GM21390 (cell line): Measurements from ENCODE around the gene BRIX1.
"Not testable (repeated sequence)": the region's sequence is repeated elsewhere in the genome, so short reads cannot be mapped to it uniquely, and the experiment has no call there.

ENCODE experiments used
- ATAC-seq: cut with Tn5 transposase; IDR thresholded peaks from one replicate; pipeline ENCODE4 v1.9.1; 2021; ENCODE audit not compliant: unreplicated experiment

The BRIX1 gene

GRCh38 chr5:34913072-34913471, 2.4 kb upstream of the BRIX1 start:
- no peak for ATAC-seq

- ATAC-seq, result peak; percentile 9
Observed at GRCh38 chr5:34914671-34915138, 806 bp upstream of the BRIX1 start.

- peak; percentile 10 for ATAC-seq
Observed at GRCh38 chr5:34915856-34916192, 313 bp downstream of the BRIX1 start.

GRCh38 chr5:34916518-34916917, 1.0 kb downstream of the BRIX1 start:
- ATAC-seq, result no peak

GRCh38 chr5:34918025-34918424, 2.5 kb downstream of the BRIX1 start:
- ATAC-seq, result no peak

GRCh38 chr5:34919077-34919476, 3.6 kb downstream of the BRIX1 start:
- ATAC-seq, result no peak

GRCh38 chr5:34923256-34923655, 7.7 kb downstream of the BRIX1 start:
- not testable (repeated sequence) for ATAC-seq

- peak; percentile 42 for ATAC-seq
Observed at GRCh38 chr5:34923694-34924461, 8.4 kb downstream of the BRIX1 start.

- ATAC-seq, result no peak
Observed at GRCh38 chr5:34924462-34924765, 8.9 kb downstream of the BRIX1 start.

- no peak for ATAC-seq
Observed at GRCh38 chr5:34926318-34926888, 10.9 kb downstream of the BRIX1 start.

- ATAC-seq, result no peak
Observed at GRCh38 chr5:34927785-34928184, 12.3 kb downstream of the BRIX1 start.

GRCh38 chr5:34928267-34928666, 12.8 kb downstream of the BRIX1 start:
- ATAC-seq, result no peak

- peak; percentile 84 for ATAC-seq
Observed at GRCh38 chr5:34929134-34929719, 13.7 kb downstream of the BRIX1 start, which contains the start of gene DNAJC21. DNAJC21 (plus strand) TSS chr5:34929559; CDS start chr5:34929820, 261 bp downstream.

GRCh38 chr5:34929720-34930461, 14.4 kb downstream of the BRIX1 start:
- peak; percentile 73 for ATAC-seq

GRCh38 chr5:34930462-34930844, 14.9 kb downstream of the BRIX1 start:
- ATAC-seq, result no peak

- no peak for ATAC-seq
Observed at GRCh38 chr5:34930870-34931269, 15.4 kb downstream of the BRIX1 start.

GRCh38 chr5:34932947-34933346, 17.4 kb downstream of the BRIX1 start:
- ATAC-seq, result no peak

- ATAC-seq, result no peak
Observed at GRCh38 chr5:34941936-34942335, 26.4 kb downstream of the BRIX1 start.

GRCh38 chr5:34944044-34944443, 28.5 kb downstream of the BRIX1 start:
- no peak for ATAC-seq

GRCh38 chr5:34944460-34945047, 29.0 kb downstream of the BRIX1 start:
- ATAC-seq, result no peak

- ATAC-seq, result no peak
Observed at GRCh38 chr5:34957321-34957720, 41.8 kb downstream of the BRIX1 start.
